ENCODE results near the gene GARIN3.

- TF ChIP-seq POLR2A (IDR thresholded peaks at IDR 0.05; ENCODE audit: low read length) (no peak), GATA1 (IDR thresholded peaks at IDR 0.05; ENCODE audit: low read depth, low read length) (no peak)
Measured at GRCh38 chr5:157212307-157212706, 46.2 kb upstream of the GARIN3 start.

Data from erythroblast (primary cell).